GM21423 (cell line): ENCODE measurements around the gene TSC1.

Experiments
- ATAC-seq: cut with Tn5 transposase; IDR thresholded peaks from one replicate; pipeline ENCODE4 v1.9.1; 2021; ENCODE audit warnings: mild to moderate bottlenecking, moderate library complexity; ENCODE audit not compliant: unreplicated experiment

TSC1 gene

GRCh38 chr9:132873403-132873802, 71.0 kb downstream of the TSC1 start:
- ATAC-seq: no peak

GRCh38 chr9:132869266-132869665, 75.2 kb downstream of the TSC1 start:
- ATAC-seq: no peak

- ATAC-seq: no peak
Observed at GRCh38 chr9:132866898-132867297, 77.5 kb downstream of the TSC1 start.

GRCh38 chr9:132864691-132865090, 79.7 kb downstream of the TSC1 start:
- ATAC-seq: no peak

- no peak for ATAC-seq
Observed at GRCh38 chr9:132864277-132864676, 80.1 kb downstream of the TSC1 start.

GRCh38 chr9:132863096-132863495, 81.3 kb downstream of the TSC1 start:
- ATAC-seq: no peak

GRCh38 chr9:132862533-132862932, 81.9 kb downstream of the TSC1 start:
- ATAC-seq: no peak

- no peak for ATAC-seq
Observed at GRCh38 chr9:132861666-132862065, 82.8 kb downstream of the TSC1 start.

GRCh38 chr9:132858751-132859150, 85.7 kb downstream of the TSC1 start:
- ATAC-seq: no peak

GRCh38 chr9:132857616-132858342, 86.6 kb downstream of the TSC1 start:
- no peak for ATAC-seq

GRCh38 chr9:132857031-132857430, 87.4 kb downstream of the TSC1 start:
- ATAC-seq: no peak

GRCh38 chr9:132855904-132856303, 88.5 kb downstream of the TSC1 start:
- no peak for ATAC-seq

GRCh38 chr9:132854832-132855231, 89.6 kb downstream of the TSC1 start:
- ATAC-seq: no peak

GRCh38 chr9:132853482-132853881, 90.9 kb downstream of the TSC1 start:
- ATAC-seq: no peak

- no peak for ATAC-seq
Observed at GRCh38 chr9:132849185-132849706, 95.2 kb downstream of the TSC1 start.

GRCh38 chr9:132846918-132847515, 97.4 kb downstream of the TSC1 start:
- ATAC-seq: no peak

GRCh38 chr9:132846109-132846917, 98.1 kb downstream of the TSC1 start:
- no peak for ATAC-seq

GRCh38 chr9:132842124-132843044, 102.0 kb downstream of the TSC1 start:
- no peak for ATAC-seq
